GM19467 (cell line): ENCODE data around the gene SGCB.

ENCODE experiments used
- ATAC-seq: cut with Tn5 transposase; IDR thresholded peaks from one replicate; pipeline ENCODE4 v1.9.1; 2021; ENCODE audit warnings: mild to moderate bottlenecking, moderate library complexity; ENCODE audit not compliant: unreplicated experiment

Gene SGCB

DNA sequence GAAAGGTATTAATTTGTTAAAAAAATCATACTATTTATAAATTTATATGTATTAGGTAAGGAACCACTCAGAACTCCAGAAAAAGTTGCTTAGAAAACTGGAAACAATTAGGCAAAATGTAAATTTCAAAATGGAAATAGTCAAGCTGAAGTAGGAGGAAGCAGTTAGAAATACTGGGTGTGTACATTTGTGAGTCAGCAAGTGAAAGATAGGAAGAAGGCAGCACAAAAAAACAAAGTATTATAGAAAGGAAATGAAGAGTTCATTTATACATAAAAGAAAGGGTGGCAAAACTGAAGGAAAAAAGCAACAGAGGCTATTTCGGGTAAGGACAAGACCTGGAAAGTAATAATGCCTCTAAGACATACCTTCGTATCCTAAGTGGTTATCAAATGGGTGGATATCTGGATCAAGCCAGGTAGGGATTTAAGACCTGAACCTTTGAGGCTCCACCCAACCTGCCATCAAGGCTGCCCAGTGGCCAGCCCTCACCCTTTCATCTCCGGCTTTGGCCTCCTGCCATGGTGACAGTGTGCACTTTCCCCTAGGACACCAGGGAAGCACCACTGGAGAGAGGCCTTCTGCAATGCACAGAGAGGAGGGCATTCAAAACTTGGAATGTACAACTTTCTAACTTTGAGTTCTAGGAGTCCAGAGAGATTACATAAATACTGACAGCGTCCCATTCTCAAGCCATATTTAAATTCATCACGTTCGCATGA is 18.0 kb downstream of the SGCB start, which contains the start of gene LRRC66:
TSS of gene LRRC66 (minus strand) at position 428 of the 722 bp plus-strand sequence. CDS start 2,750 bp downstream, outside the sequence.
- no peak for ATAC-seq

DNA sequence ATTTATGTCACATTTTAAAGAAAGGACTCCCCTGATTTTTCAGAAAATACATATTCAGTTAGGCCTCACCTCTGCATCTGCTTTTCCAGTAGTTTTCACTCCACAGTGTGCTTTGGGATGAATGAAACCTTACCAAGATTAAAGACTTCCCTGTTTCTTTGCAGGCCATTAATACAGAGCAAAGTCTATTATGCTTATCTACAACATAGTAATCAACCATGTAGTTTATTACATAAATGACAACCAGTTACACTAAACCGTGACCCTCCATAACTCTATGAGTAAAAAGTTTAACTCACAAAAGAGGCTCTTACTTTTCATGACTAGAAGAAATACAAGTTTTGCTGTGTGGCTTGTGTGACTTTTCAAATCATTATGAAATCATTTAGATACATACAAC is 20.3 kb downstream of the SGCB start:
- ATAC-seq = no peak

DNA sequence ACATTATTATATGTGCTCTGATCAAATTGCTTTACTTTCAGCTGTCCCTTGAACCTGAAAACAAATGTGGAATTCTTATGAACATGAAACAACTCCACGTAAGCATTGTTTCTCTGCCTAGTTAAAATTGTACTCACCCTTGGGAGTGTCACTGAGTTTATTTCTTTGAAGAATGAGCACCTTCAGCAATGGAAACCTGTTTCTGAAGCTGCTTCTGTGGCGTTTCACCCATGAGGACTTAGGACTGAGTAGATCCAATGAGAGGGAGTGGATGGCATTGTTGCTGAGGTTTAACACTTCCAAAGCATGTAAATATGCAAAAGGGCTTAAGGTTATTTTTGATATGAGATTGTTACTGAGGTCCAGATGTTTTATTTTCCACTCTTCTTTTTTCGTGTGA is 21.1 kb downstream of the SGCB start:
- no peak for ATAC-seq

DNA sequence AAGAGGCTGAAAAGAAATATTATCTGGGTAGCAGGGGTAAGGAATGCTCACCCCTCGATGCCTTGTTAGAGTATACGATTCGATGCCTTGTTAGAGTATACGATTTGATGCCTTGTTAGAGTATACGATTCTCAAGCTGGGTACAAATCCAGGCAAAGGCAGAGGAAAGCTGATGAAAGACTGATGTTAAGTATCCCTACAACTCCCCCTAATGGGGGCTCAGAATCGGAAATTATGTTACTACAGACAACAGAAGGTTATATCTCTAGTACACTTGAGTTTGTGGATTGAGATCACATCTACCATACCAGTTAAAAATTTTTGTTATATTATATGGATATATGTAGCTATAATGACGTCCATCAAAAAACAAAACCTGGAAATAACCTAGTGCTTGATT is 22.7 kb downstream of the SGCB start:
- ATAC-seq = no peak

DNA sequence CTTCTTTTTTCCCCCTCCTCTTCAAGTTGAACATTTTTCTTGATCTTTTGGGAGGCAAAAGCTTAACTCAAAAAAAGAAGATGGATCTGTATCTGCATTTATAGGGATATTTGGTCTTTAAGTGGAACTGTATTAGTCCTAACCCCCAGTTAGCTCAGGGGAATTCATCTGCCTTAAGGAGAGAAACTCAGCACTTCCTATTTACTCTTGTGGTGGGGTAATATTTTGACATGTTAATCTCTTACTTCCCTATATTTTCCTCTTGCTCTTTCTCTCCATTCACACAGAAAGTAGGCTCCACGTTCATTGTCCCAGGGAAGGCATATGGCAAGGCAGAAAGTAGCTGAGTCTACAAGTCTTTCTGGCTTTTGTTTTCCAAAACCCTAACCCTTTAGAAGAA is 23.2 kb downstream of the SGCB start:
- ATAC-seq = no peak

DNA sequence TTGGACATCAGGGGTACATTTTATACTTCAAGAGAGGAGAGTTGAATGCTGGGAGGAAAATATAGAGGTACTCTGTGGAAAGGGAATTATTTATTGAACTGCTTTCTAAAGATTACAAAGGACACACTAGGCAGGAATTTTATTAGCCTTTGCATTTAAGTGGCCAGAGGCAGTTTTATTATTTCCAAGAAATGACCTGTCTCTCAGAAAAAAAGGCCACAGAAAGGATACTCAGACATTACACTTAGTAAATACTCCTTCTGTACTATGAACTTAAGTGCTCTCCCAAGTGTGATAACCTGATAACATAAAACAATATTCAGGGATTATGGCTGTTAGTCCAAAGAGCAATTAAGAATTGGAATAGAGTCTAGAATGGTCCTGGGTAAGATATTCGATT is 25.4 kb downstream of the SGCB start:
- no peak for ATAC-seq

DNA sequence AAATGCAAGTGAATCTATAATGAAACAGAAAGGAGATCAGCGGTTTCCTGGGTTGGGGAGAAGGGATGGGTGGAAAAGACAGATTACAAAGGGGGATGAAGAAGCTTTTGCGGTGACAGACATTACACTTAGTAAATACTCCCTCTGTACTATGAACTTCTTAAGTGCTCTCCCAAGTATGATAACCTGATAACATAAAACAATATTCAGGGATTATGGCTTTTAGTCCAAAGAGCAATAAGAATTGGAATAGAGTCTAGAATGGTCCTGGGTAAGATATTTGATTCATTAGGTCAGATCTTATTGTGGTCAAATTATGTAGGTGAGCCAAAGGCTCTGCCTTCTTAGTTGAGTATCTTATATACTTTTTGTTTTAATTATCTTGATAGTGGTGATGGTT is 27.1 kb downstream of the SGCB start:
- ATAC-seq = no peak

DNA sequence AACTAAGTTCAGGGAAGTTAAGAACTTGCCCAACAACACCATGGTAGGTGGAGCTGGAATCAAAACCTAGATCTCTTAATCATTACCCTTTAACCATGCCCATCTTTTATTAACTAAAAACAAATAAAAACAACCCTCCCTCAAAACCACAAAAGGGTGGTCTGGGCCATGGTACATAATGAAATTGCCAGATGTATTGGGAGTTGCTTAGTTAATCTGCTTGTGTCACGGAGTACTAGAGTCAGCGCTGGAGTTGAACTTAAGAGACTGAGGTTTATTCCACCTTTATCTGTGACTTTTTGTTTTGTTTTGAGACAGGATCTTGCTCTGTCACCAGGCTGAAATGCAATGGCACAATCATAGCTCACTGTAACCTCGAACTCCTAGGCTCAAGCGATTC is 31.2 kb downstream of the SGCB start:
- no peak for ATAC-seq

DNA sequence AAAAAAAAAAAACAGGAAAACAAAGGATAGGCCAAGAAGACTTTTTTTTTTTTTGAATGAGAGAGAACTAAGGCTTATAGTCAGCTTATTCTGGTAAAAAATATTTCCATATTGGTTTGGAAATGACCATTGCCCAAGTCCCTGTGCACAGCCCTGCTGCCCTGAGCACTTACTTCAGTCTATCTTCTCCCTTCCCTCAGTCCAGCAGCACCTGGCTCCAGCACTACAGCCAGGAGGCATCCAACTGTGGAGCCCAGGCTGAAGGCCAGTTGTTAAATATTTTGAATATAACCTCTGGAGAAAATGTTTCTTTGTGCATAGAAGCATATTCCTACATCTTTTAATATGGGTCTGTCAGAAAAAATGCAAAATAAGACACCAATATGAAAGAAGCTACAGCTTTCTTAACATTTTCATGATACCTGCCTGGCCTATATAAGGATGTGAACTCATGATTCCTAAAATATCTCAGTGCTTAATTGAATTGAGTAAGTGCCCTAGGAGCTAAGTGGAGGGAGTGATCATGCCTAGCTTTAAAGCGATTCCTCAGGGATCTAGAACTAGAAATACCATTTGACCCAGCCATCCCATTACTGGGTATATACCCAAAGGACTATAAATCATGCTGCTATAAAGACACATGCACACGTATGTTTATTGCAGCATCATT is 32.4 kb downstream of the SGCB start:
- ATAC-seq = no peak

DNA sequence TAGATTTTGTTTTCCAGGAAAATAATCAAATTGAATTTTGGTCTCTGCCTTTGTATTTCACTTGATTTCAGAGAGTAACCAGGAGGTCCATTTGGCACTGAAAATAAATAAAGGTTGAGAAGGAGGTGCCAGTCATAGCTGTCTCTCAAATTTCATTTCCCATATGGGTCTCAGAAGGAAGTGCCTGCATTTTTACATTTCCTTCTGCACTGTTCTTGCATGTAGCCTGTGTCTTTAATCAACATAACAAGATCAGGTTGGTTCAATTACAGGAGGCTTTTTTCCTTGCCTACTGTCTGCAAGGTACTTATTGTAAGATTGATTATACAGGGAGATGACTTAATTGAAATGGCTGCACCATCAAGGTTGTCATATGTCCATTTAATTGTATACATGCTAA is 33.7 kb downstream of the SGCB start:
- no peak for ATAC-seq

DNA sequence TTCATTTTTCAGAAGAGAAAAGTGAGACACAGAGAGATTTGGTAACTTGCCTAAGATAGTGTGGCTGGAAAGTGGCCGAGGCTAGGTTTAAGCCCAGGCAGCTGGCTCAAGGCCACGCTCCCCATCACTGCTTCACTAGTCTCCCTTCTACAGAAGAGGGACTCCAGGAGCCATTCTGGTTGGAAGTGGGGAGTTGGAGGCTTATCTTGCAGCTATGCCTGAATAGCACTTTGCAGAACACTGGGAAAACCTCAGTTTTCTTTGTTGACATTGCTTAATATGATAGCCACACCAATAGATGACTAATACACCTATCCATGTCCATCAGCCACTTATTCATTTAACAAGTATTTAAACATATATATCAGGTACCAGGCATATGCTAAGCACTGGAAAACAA is 36.5 kb downstream of the SGCB start:
- no peak for ATAC-seq

DNA sequence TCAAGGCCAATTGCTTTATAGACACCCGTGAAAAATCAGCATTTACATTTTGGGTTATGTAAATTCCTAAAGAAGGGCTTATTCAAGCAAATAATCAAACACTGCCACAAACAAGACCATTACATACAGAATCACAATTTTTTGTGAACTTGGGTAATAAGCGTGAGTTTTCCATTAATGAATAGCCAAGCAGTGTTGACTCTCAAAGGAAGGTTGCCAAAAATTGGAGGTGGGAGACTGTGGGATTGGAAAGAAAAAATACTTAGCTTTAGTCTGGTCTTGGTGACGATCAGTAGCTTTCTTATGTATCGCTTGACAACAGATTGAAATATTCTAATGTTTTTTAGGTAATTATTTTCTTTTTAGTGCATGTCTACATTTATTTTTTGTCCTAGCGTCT is 38.8 kb downstream of the SGCB start:
- no peak for ATAC-seq

DNA sequence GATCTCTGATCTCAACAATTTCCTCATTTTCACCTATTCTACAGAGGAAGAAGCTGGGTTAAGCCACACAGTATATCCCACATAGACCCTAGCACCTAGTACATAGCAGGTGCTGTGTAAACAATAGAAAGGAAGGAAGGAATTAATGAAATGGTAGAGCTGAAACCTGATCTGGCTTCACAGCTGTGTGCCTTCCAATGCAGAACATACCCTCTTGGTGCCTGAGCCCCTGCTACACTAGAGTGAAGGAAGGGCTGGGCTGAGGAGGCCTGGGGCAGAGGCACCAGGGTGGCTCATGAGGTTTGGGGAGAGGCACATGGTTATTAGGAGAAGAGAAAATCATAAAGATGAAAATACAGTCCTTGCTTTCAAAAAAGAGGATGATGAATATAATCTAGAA is 39.3 kb downstream of the SGCB start:
- no peak for ATAC-seq

DNA sequence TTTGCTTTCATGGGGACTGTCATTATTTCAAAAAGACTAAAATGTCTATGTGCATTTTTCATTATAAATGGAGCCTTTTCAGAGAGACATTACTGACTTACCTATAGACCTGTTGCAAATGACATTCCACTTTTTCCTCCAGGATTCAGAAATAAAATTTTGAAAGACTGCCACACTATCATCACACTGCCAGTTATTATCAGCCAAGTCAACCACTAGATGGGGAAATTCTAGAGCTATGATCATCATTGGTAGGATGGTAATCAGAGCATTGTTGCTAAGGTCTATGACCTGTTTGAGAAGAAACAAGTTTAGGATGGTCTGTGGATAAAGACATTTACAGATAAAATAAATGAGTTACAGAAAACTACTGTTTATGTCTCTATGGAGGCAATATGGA is 40.5 kb downstream of the SGCB start:
- ATAC-seq = no peak

DNA sequence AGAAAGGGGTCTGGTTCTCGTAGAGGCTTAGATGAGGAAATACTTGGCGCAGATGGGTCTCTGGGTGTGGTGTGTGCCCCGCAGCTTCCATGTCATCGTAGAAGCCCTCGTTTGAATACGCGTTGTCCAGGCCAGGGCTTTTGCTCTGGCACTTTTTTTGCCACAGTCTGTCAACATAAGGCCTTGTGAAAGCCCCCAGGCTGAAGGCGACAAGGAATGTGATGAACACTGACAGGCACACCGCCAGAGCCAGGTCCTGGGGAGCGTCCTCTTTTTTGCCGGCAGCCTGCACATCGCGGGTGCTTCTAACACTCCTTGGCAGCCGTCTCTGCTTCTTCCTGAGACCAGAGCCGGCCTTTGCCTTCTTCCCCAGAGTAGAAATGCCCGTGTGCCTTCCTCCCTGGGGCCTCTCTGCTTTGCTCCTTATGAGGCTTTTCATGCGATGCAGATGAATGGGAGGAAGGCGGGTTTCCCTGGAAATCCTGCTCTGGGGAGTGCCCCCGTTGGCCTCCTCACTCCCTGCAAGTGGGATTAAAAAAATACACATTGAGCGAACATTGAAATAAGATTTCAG is 42.4 kb downstream of the SGCB start:
- ATAC-seq = no peak
